GM20000 (cell line): Measurements from ENCODE around the gene ATXN7L1.

Experiments
- DNase-seq: peaks from one replicate; pipeline ENCODE4 v3.0.0; 2012; ENCODE audit warnings: low spot score
- CTCF ChIP-seq: IDR thresholded peaks from 2 replicates; pipeline ENCODE4 v1.5.1; 2012; ENCODE audit warnings: mild to moderate bottlenecking, control low read depth; ENCODE audit errors: extremely low read depth, missing control alignments

The ATXN7L1 gene

GRCh38 chr7:105638902-105639495 is 237.4 kb downstream of the ATXN7L1 start:
- no peak for TF ChIP-seq CTCF
- no peak for DNase-seq

GRCh38 chr7:105638334-105638733 is 238.1 kb downstream of the ATXN7L1 start:
- DNase-seq: no peak
- no peak for TF ChIP-seq CTCF

- DNase-seq: no peak
- TF ChIP-seq CTCF: no peak
These were observed 238.6 kb downstream of the ATXN7L1 start for GRCh38 chr7:105637755-105638154.

- TF ChIP-seq CTCF: no peak
- no peak for DNase-seq
These were observed 239.4 kb downstream of the ATXN7L1 start for GRCh38 chr7:105636982-105637381.

GRCh38 chr7:105635197-105635596 is 241.2 kb downstream of the ATXN7L1 start:
- DNase-seq: no peak
- no peak for TF ChIP-seq CTCF

- TF ChIP-seq CTCF: no peak
- no peak for DNase-seq
These were observed 250.4 kb downstream of the ATXN7L1 start for GRCh38 chr7:105625986-105626385.

GRCh38 chr7:105623906-105624305 is 252.5 kb downstream of the ATXN7L1 start:
- DNase-seq: no peak
- TF ChIP-seq CTCF: no peak
